Occipital lobe (tissue), 2 donors: ENCODE measurements around the gene ZBTB16. TPM values are rescaled to one million over a fixed set of nuclear protein-coding genes. Genes with fewer than 3 reads are reported as not detected.
"Not testable (repeated sequence)": the region's sequence is repeated elsewhere in the genome, so short reads cannot be mapped to it uniquely, and the experiment has no call there.

Experiments used
- DNase-seq: peaks from one replicate; lab custom pipeline; 2025; lab: John Stamatoyannopoulos, UW
- total RNA-seq: library from RNA; depleted of rRNA; stranded (reverse); fragments of >200 nt; gene quantifications from one replicate; pipeline ENCODE4 v1.2.3, GENCODE V29; 2014

The ZBTB16 gene
- total RNA-seq, 1 donor from 2014 or later: 9.7 TPM

- no peak for DNase-seq
Observed at GRCh38 chr11:114044042-114044871, 15.3 kb upstream of the ZBTB16 start.

- DNase-seq: no peak
Observed at GRCh38 chr11:114047327-114047726, 12.2 kb upstream of the ZBTB16 start.

- DNase-seq: no peak
Observed at GRCh38 chr11:114049050-114049449, 10.5 kb upstream of the ZBTB16 start.

- DNase-seq: not testable (repeated sequence)
Observed at GRCh38 chr11:114049766-114050165, 9.7 kb upstream of the ZBTB16 start.

- DNase-seq: no peak
Observed at GRCh38 chr11:114050258-114050927, 9.1 kb upstream of the ZBTB16 start.

GRCh38 chr11:114051558-114051957 lies 8.0 kb upstream of the ZBTB16 start:
- DNase-seq: no peak

- no peak for DNase-seq
Observed at GRCh38 chr11:114052160-114052559, 7.4 kb upstream of the ZBTB16 start.

GRCh38 chr11:114053406-114053805 lies 6.1 kb upstream of the ZBTB16 start:
- no peak for DNase-seq

- DNase-seq: no peak
Observed at GRCh38 chr11:114054806-114055205, 4.7 kb upstream of the ZBTB16 start.

GRCh38 chr11:114056409-114056808 lies 3.1 kb upstream of the ZBTB16 start:
- DNase-seq: no peak

GRCh38 chr11:114057147-114057546 lies 2.4 kb upstream of the ZBTB16 start:
- DNase-seq: no peak

- no peak for DNase-seq
Observed at GRCh38 chr11:114057605-114058004, 1.9 kb upstream of the ZBTB16 start.

- no peak for DNase-seq
Observed at GRCh38 chr11:114058026-114058706, 1.3 kb upstream of the ZBTB16 start.

- DNase-seq: no peak
Observed at GRCh38 chr11:114058871-114059277, 637 bp upstream of the ZBTB16 start.

- DNase-seq: no peak
Observed at GRCh38 chr11:114059984-114060391, 477 bp downstream of the ZBTB16 start.

- no peak for DNase-seq
Observed at GRCh38 chr11:114060392-114061047, 1.0 kb downstream of the ZBTB16 start.

- DNase-seq: peak; percentile 49
Observed at GRCh38 chr11:114061048-114061680, 1.7 kb downstream of the ZBTB16 start.

GRCh38 chr11:114061681-114062049 lies 2.2 kb downstream of the ZBTB16 start:
- DNase-seq: no peak

GRCh38 chr11:114062272-114062671 lies 2.8 kb downstream of the ZBTB16 start:
- DNase-seq: no peak

- DNase-seq: no peak
Observed at GRCh38 chr11:114063149-114063828, 3.8 kb downstream of the ZBTB16 start.

GRCh38 chr11:114063829-114064201 lies 4.3 kb downstream of the ZBTB16 start:
- DNase-seq: no peak
